Lung (tissue), 12 donors: ENCODE results near the gene ABCB6. TPM values are rescaled to one million over a fixed set of nuclear protein-coding genes. Genes with fewer than 3 reads are reported as not detected.

Experiments used
- ATAC-seq: fragments of 200-7000 bp; cut with Tn5 transposase; one replicate; pipeline ENCODE4 v1.9.1; 2020; ENCODE audit warnings: moderate number of reproducible peaks; ENCODE audit not compliant: insufficient read depth, low FRiP score
- DNase-seq, 3 donors: peaks; one replicate each; pipeline ENCODE4 v3.0.0-alpha.2; 2013 to 2017
- H3K27ac ChIP-seq, 2 donors: one replicate each; pipeline ENCODE4 v1.5.1; 2013; ENCODE audit warnings: mild to moderate bottlenecking in 2 of 2, moderate library complexity in 2 of 2, control low read depth in 1 of 2, inconsistent platforms in 1 of 2, low read depth in 1 of 2, low read length in 1 of 2
- H3K27me3 ChIP-seq, 3 donors: one replicate each; pipeline ENCODE4 v1.5.1; 2013; ENCODE audit warnings: low read length in 2 of 3; ENCODE audit not compliant: control insufficient read depth in 3 of 3, insufficient read depth in 3 of 3
- H3K36me3 ChIP-seq, 4 donors: one replicate each; pipeline ENCODE4 v1.5.1; 2013; ENCODE audit warnings: low read length in 4 of 4, mild to moderate bottlenecking in 1 of 4, moderate library complexity in 1 of 4; ENCODE audit not compliant: control insufficient read depth in 4 of 4, insufficient read depth in 4 of 4
- H3K4me1 ChIP-seq, 5 donors: one replicate each; pipeline ENCODE4 v1.5.1; 2013; ENCODE audit warnings: low read length in 5 of 5, mild to moderate bottlenecking in 2 of 5, moderate library complexity in 1 of 5; ENCODE audit not compliant: control insufficient read depth in 5 of 5, insufficient read depth in 5 of 5
- H3K4me3 ChIP-seq: one replicate; pipeline ENCODE4 v1.5.1; 2013; ENCODE audit warnings: mild to moderate bottlenecking, control low read depth, moderate library complexity
- H3K9ac ChIP-seq, 2 donors: one replicate each; pipeline ENCODE4 v1.5.1; 2013; ENCODE audit warnings: low read length in 2 of 2, control low read depth in 1 of 2; ENCODE audit not compliant: insufficient read depth in 1 of 2
- H3K9me3 ChIP-seq, 4 donors: one replicate each; pipeline ENCODE4 v1.5.1; 2013; ENCODE audit warnings: low read length in 3 of 4, mild to moderate bottlenecking in 1 of 4, moderate library complexity in 1 of 4; ENCODE audit not compliant: control insufficient read depth in 4 of 4, insufficient read depth in 3 of 4
- CTCF ChIP-seq: IDR thresholded peaks from 2 replicates; pipeline ENCODE4 v1.5.1; 2012; ENCODE audit warnings: mild to moderate bottlenecking; ENCODE audit errors: control extremely low read depth, extremely low read depth
- WGBS, 2 donors: extraction: QIAGEN DNeasy Blood & Tissue Kit; methylation state at CpG; one replicate each; pipeline ENCODE4 v1.1.7; 2013; 5-methylcytosine and 5-hydroxymethylcytosine counted together
- polyA plus RNA-seq, 2 donors: library from polyadenylated mRNA; stranded (reverse); fragments of 200-250 nt; gene quantifications; one replicate each; pipeline ENCODE4 v1.2.1, GENCODE V29; 2013
- total RNA-seq, 2 donors: library from RNA; depleted of rRNA in 1 of 2; stranded (reverse); fragments of >200 nt in 1 of 2; gene quantifications; one replicate each; pipeline ENCODE4 v1.2.1, GENCODE V29; 2014 to 2021
- donor health status: control.
- donor health status: control.
- donor health status: Bipolar disorder and iron deficiency.
- donor health status: healthy.
- donor health status: DM: yes; HTN: yes; CAD: no.

Gene ABCB6
- total and polyA plus RNA-seq, 4 donors = 17.2 to 49.4 (median 34.0) TPM

- Histone ChIP-seq H3K9ac (no peak overlapping the region), H3K4me1 (peaks cover 1 to 19% (median 9%) of the 10 kb centered on the region in 5 donors), H3K27ac (no peak overlapping the region), H3K27me3 (no peaks in the 10 kb centered on the region), H3K36me3 (peaks cover 18 to 50% (median 35%) of the 10 kb centered on the region in 4 donors), H3K4me3 (no peak overlapping the region), H3K9me3 (no peaks in the 10 kb centered on the region)
- 33 to 75% methylated on average over 3 of the region's 3 CpGs for WGBS, 2 donors
- no peak for ATAC-seq
- no peak for DNase-seq
- no peak for TF ChIP-seq CTCF
Observed at GRCh38 chr2:219225350-219225749, 6.6 kb upstream of the ABCB6 start.

- no peak for ATAC-seq
- no peak for DNase-seq
- no peak for TF ChIP-seq CTCF
- Histone ChIP-seq H3K4me1 (peaks cover 4 to 28% (median 15%) of the 10 kb centered on the region in 5 donors), H3K4me3 (no peak overlapping the region), H3K27ac (no peak overlapping the region), H3K9me3 (no peaks in the 10 kb centered on the region), H3K27me3 (no peaks in the 10 kb centered on the region), H3K9ac (no peak overlapping the region), H3K36me3 (peaks cover 18 to 60% (median 41%) of the 10 kb centered on the region in 4 donors)
- WGBS, 2 donors = 92 to 93% methylated on average over 31 of the region's 31 CpGs
Observed at GRCh38 chr2:219223831-219224610, 5.3 kb upstream of the ABCB6 start.

- no peak overlapping the region for H3K27ac ChIP-seq
- WGBS, 2 donors = 96% methylated on average over 16 of the region's 16 CpGs
- H3K27me3 ChIP-seq = no peaks in the 10 kb centered on the region
- H3K36me3 ChIP-seq = peaks cover 18 to 60% (median 41%) of the 10 kb centered on the region in 4 donors
- no peak overlapping the region for H3K4me3 ChIP-seq
- no peak for TF ChIP-seq CTCF
- DNase-seq = no peak
- ATAC-seq = no peak
- no peak overlapping the region for H3K9ac ChIP-seq
- no peaks in the 10 kb centered on the region for H3K9me3 ChIP-seq
- peaks cover 0 to 26% (median 7%) of the 10 kb centered on the region in 5 donors for H3K4me1 ChIP-seq
Observed at GRCh38 chr2:219221957-219222518, 3.3 kb upstream of the ABCB6 start.
